NCI-H524 (cell line): ENCODE data around the gene EXOC2.
"Not testable (repeated sequence)": the region's sequence is repeated elsewhere in the genome, so short reads cannot be mapped to it uniquely, and the experiment has no call there.

Source experiments
- DNase-seq, 2 experiments: peaks; one replicate each; lab custom pipeline; 2025; lab: John Stamatoyannopoulos, UW

The EXOC2 gene

DNA sequence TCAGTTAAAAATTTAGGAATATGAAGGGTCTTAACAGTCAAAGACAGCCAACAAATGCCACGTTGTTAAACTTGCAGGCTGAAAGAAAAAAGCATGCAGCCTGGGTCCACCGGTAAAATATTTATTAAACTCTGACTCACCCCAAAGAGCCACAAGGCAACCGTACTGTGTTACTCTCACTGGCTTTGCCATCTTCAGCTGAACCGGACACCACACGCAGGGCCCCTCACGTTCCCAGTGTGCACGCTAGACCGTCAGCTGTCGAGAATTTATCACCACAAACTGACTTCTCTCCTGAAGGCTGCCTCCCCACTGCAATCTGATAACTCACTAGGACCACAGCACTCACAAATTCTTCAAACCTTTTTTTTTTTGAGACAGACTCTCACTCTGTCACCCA lies 66.7 kb downstream of the EXOC2 start:
- DNase-seq, result no peak

DNA sequence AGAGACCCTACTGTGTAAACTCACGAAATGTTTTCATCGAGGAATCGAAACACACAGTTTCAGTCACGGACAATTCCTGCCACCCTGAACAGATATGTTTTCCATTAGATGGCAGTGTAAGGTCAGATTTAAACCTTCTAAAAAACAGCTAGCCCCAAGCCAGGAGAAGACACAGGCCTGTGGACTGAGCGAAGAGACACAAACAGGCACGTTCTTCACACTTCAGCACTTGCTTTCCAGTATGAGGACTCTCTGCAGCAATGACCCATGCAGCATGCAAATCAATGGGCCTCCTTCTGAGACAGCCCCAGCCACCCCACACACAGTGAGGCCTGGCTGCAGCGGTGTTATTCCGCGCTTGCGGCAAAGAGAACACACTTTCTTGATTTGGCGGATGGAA lies 68.0 kb downstream of the EXOC2 start:
- peak in 1 of 2 experiments; percentile 21 for DNase-seq

DNA sequence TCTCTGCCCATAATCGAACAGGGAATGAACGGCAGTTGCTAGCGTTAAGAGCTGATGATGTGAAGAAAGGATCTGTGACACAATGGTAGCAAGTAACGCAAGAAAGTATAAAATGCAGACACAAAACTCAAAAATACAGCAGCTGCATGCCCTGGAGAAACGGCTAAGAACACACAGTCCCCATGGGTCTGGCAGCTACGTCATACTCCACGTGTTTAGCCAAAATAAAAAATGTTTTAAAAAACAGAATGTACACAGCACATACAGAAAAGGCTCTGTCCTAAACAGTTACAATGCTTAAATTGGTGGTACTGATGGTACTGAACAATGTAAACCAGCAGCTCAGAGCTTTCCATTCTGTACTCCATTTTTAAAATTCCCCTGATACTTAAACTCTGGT lies 70.5 kb downstream of the EXOC2 start:
- no peak for DNase-seq

DNA sequence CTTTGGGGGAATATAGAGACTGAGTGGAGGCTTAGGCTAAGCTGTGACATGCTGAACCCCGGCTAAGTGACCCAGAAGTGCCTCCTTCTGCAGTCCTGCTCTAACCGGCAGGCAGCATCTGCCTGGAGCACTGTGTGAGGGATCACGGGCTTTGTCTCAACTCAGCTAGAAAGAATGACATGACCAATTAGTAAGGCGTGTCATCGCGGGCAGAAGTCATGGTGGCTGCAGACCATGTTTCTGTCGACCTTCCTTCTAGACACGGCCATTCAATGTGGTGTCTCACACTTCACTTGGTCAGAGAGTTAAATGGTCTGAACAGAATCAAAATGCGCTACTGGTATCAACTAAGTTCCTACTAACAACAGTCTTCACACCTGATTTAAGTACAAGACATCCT lies 71.0 kb downstream of the EXOC2 start:
- no peak for DNase-seq

DNA sequence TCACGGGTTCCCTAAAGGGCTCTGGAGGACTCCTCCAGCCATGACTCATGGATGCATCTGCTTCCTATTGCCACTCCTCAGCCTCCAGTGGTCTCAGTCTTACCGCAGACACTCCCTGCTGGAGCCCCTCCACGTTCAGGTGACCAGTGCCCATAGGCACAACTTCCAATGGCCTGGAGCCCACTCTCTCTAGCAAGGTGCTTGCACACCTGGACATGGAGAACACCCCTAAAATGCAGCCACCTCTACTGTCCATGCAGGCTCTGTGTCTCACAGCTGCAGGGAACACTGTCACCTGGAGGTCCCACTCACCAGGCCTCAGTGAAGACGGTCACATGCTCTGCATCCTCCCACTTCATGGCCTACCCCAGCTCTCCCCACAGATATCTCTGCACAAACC lies 72.0 kb downstream of the EXOC2 start:
- DNase-seq, result no peak

DNA sequence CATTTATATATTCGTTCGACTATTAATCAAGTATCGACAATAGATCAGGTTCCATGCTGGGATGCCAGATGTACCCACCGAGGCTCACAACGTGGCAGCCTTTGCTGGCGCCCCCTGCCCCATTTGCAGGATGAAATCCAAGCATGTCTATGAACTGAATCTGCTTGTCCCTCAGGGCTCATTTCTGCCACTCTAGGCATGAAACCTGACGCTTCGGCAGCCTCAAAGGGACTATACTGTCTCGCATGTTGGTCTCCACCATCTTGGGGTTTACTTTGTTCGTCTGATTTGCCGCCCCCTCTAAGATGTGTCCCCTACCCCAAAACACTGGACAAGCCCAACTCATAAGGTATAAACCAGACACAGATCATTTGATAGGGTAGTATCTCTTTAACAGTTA lies 72.8 kb downstream of the EXOC2 start:
- DNase-seq, result no peak

DNA sequence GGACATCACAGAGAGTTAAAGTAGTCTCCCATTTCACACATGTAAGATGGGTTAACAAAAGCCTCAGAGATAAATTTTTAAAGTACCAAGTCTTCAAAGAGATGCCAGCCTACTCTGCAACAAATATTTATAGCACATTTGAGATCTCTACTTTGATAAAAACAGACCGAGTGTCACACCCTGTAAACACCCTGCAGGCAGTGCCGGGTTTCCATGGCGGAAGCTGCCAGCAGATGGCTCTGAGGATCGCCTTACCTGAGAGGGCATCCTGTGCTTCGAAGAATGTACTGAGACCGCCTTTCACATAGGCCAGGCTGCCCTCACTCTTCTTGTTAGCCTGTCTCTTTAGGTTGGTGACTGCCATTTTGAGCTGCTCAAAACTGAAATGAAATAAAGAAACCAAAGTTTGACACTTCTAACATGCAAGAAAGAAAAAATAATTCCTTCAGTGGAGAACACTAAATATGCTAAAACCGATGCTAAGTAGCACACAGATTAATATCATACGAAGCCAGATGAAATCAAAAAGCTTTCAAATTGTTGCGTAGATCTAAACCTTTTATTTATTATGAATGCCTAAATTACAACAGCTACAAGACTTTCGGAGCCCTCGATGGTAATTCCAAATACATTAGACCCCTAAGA lies 75.4 kb downstream of the EXOC2 start:
- DNase-seq, result peak in 1 of 2 experiments; percentile 60

DNA sequence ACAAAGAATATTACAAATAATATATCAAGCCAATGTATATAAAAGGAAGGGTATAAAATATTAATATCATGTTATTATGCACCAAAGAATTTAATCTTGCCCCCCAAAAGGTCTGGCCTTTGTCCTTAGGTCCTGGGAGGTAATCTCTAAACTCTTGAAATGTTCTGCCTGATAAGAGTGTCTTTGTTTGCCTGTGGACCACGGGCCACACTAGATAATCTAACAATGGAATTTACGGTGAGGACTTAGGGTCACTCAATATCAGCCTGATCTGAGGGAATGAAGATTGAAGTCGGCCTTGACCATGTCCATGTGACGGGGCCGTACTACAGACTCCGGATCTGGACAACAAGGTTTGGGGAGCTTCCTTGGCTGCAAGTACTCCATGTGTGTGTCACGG lies 79.0 kb downstream of the EXOC2 start:
- DNase-seq, result no peak

DNA sequence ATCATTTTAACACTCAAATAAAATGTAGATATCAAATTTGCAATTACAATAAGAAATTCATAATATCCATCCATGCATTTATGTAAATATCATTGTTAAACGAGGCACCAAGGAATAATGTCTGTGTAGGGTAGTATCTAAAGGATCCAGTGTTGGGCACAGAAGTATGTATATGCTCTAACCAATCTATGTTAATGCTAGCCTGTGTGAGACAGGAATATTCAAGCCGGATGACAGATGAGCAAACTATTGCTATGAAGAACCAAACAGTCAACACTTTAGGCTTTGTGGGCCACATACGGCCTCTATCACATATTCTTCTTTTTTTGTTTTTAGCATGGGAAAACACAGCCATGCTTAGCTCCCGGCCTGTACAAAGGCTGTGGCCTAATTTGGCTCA lies 81.0 kb downstream of the EXOC2 start:
- DNase-seq, result no peak

DNA sequence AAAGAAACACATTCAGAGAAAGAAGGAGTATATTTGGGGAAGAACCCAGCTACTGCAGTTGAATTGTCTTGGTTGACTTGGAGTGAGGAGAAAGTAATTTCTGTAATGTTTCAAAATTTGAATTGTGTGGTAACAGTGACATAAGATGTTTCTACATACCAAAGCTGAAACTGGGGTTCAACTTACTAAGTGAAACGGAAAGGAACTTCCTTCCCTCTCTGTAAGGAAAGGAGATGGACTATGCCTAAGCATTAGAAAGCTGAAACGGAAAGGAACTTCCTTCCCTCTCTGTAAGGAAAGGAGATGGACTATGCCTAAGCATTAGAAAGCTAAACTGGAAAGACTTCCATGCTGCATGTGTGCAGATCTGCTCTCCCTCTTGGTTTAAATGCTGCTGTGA lies 82.1 kb downstream of the EXOC2 start:
- no peak for DNase-seq

DNA sequence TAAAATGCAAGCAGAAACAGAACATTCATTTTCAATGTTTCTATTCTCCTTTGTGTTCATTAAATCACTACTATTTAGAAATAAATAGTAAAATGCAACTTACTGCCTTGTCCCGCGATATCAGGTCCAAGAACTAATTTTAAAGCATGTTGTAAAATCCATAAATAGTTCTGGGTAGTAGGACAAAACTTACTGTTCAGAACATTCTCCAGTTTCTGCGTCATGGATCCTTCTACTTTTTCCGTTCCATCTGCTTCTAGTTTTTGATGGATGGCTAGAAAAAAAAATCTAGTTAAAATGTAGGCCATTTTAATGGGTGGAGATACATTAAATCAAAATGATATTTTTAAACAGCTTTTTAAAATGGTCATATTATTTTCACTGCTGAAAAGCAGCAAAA lies 83.0 kb downstream of the EXOC2 start:
- DNase-seq, result no peak

DNA sequence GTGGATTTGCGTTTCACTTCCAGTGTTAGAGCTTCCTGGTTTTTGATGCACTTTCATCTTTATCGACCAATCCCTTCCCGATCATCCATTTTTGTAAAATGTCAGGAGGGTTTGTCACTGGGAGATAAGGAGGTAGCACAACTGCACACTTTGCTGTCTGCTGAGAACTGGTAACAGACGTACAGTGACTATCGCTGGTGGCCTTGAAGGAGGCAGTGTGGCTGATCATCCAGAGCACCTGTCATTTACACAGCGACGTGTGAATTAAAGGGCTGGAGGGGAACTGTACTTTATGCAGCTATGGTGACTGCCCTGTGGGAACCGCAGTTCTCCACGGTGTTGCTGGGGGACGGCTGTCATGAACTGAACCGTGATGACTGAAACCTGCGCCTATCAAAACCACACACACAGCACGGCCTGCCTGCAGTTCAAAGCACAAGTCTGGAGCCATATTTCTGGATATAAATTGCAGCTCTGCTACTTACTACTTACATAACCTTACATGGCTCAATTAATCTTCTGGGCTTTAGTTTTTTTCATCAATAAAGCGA lies 86.0 kb downstream of the EXOC2 start:
- no peak for DNase-seq

DNA sequence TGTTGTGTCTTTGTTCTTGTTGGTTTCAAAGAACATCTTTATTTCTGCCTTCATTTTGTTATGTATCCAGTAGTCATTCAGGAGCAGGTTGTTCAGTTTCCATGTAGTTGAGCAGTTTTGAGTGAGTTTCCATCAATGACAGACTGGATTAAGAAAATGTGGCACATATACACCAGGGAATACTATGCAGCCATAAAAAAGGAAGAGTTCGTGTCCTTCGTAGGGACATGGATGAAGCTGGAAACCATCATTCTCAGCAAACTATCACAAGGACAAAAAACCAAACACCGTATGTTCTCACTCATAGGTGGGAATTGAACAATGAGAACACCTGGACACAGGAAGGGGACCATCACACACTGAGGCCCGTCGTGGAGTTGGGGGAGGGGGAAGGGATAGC lies 87.0 kb downstream of the EXOC2 start:
- DNase-seq, result not testable (repeated sequence)

DNA sequence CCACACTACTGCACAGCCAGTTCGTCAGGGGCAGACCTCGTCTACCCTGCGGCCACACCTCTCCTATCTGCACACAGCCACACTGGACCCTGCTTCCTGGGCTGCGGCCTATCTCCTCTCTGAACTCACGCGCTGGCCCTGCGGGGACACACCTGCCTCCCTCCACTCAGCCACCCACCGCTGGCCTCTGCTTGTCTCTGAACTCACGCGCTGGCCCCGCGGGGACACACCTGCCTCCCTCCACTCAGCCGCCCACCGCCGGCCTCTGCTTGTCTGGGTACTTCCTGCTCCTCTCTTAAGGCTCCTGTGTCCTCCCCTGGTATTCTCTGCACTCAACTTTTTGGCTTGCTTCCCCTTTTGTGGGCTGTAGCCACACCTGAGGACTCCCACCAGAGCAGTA lies 88.4 kb downstream of the EXOC2 start:
- DNase-seq, result no peak

DNA sequence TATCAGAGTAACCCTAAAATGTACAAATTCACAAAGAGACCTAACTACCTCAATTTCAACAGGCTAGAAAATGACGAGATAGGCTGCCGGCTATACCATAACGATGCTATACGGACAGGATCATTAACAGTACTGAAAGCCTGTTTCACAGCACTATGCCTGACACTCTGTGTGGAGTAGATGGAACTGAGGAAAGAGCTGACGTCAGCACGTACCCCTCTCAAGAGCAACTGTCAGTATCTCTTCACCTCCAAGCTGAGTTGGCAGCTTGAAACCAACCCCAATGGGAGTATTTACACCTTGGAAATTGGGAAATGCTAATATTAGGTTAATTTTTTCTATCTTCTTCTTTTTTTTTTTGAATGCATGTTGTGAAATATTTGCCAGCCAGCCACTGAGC lies 89.7 kb downstream of the EXOC2 start:
- DNase-seq, result no peak

DNA sequence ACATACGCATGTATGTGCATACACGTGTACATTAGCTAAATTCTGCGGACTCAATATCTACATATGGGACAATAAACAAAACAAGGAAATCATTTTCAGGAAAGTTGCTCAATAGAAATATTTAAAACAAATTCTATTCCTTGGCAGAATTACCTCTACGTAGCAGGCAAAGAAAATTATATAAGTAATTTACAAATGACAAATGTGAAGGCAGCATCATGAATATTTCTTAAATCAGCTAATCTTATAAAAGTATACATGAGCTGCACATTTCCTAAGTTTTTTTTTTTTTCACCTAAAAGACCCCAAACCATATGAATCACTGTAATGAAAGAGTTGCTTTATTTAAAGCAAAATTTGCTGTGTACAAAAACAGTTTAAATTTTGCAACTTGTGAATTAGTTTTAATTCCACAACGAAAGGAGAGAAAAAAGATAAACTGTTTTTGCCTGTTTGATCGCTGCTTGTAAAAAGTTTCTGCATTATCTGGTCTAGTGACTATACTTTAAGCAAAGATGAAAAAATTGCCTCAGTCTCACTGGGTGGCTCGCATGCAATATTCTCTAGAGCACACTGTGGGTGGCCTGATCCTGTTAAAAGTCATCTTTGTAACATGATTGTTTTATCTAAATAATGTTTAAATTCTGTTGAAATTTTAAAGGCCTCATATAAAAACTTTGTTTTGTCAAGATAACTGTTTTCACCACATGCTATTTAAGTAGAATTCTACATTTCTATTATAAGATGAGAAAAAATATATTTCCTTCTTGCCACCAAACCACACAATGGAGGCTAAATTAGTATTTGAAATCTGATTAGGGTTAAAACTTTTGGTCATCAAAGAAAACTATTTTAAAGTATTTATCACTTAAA lies 93.1 kb downstream of the EXOC2 start:
- DNase-seq, result no peak

DNA sequence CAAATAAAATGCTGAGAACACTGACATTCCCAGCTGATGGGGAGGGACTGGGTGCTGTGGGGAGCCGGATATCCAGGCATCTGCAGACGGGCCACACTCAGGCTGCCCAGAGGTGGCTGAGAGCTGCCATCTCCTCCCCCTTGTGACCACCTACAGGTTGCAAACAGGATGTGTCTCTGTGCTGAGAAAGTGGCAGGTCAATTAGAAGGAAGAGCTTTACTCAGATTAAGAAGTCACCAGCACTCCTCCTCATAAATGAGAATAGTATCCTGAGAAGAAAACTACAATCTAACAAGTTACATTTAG lies 99.1 kb downstream of the EXOC2 start:
- no peak for DNase-seq

DNA sequence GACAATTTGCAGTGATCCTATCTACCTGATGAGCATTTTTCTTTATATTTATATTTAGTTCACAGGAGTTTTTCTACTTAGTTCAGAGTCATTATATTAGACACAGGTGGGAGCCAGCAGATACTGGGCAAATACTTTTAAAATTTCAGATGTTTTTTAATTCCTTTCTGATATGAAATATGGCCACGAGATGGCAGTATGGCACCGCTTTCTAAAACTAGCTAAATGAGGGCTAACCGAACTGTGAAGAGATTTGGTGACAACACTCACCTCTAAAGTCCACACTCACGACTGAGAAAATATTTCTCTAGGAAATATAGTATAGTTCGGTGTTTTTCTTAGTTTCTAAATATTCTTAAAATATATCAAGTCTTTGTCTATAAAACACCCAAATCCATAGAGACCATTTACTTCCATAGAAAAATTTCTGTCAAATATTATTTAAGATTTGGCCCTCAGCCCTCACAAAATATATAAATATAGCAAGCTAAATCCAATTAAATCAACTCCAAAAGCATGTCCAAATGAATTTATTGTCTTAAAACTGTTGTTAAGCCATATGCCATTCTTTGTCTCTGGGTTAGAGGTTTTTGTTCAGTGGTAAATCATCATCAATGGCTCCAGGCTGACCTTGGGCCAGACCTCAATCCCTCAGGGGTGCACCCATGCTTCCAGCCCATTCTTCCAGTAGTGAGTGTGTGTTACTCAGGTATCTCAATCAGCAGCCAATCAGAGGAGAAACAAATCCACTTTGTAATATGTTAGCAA lies 99.6 kb downstream of the EXOC2 start:
- peak in 1 of 2 experiments; percentile 58 for DNase-seq

DNA sequence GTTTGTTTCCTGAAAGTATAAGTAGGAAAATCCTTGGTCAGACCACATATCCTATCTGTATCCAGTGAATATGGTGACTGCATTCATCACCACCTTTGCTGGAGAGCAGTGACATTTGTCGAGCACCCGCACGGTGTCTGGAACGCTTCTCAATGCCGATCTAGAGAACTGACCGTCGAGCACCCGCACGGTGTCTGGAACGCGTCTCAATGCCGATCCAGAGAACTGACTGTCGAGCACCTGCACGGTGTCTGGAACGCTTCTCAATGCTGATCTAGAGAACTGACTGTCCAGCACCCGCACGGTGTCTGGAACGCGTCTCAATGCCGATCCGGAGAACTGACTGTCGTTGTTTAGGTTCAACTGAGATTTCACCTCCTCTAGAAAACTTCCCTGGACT lies 103.8 kb downstream of the EXOC2 start:
- DNase-seq, result no peak

DNA sequence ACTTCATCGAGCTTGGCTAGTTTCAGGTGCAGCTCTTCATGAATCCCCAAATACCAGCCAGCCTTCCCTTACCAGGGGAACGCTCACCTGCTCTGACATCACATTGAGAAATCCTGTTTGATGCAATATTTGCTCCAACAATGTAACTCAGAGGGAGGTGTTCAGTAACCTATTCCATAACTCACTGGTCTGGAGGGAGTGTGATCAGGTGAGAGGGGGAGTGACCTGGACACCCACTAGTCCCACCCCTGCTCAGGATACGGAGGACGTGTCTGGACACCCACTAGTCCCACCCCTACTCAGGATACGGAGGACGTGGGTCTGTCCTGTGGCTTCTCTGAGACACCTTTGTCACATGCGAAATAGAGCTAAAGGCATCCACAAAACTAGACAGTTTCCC lies 106.4 kb downstream of the EXOC2 start:
- no peak for DNase-seq

DNA sequence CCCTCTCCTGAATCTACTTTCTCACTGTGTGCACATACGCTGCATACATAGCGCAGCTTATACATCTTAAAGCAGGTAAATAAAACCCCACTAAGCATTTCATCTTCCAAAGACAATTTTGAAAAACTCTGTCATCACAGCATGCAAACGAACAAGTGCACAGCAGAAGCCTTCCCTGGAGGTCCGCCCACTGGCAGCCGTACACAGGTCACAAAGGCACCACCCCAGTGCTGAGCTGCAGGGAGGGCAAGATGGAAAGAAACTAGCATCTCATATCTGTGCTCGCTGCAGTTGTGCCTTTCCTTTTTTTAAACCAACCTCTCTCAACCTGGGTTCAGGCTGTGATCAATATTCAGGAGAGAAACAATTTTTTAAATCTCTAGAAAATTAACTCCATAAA lies 109.3 kb downstream of the EXOC2 start:
- no peak for DNase-seq

DNA sequence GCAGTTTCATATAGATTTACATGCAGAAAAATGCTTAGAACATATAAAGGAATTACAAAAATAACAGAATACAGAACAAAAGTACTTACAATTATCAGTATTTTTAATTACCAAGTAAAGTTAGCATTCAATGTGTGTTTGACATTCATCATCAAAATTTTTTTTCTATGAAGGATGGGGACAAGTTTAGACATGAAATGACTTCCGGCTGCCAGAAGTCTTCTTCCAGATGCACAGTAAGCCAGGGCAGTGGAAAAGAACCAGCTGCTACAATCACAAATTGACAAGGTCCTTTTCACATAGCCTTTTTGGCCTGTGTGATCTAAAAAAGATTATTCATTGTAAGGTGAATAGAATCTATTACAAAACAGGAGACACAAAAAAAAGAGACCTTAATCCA lies 109.8 kb downstream of the EXOC2 start:
- DNase-seq, result no peak

DNA sequence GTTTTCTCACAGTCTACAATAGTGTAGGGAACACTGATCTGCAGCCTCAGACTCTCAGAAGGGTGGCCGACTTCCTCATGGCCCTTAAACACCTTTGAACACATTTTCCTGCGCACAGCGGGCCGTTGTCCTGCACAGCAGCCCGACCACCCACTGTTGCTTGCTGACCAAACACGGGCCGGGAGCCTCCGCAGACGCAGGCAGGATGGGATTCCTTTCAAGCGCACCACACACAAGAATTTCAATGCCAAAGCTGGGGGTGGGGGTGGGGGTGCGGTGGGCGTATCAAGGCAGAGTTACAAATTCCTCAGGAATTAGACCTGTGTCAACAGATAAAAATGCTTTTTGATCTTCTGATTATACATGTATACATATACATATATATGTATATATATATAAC lies 110.6 kb downstream of the EXOC2 start:
- DNase-seq, result no peak
